ENCODE data around the gene VIPR2.

Gene VIPR2

GRCh38 chr7:159119851-159120539 is 24.7 kb downstream of the VIPR2 start:
- no peak overlapping the region for H2AFZ ChIP-seq (ENCODE audit: low read length, unreplicated experiment)
- no peak overlapping the region for H3K4me3 ChIP-seq (ENCODE audit: low read depth, low read length)
- H3K36me3 ChIP-seq (ENCODE audit: insufficient read depth, low read length), result no peaks in the 10 kb centered on the region
- no peaks in the 10 kb centered on the region for H3K27me3 ChIP-seq (ENCODE audit: insufficient read depth, low read length)
- H3K27ac ChIP-seq (ENCODE audit: low read depth, low read length), result no peak overlapping the region
- no peaks in the 10 kb centered on the region for H3K4me1 ChIP-seq (ENCODE audit: control insufficient read depth, insufficient read depth, low read length, unreplicated experiment)
- H3K79me2 ChIP-seq (ENCODE audit: control insufficient read depth, insufficient read depth, low read length, unreplicated experiment), result no peaks in the 10 kb centered on the region

- Histone ChIP-seq H3K36me3 (ENCODE audit: insufficient read depth, low read length) (no peaks in the 10 kb centered on the region), H2AFZ (ENCODE audit: low read length, unreplicated experiment) (no peak overlapping the region), H3K79me2 (ENCODE audit: control insufficient read depth, insufficient read depth, low read length, unreplicated experiment) (no peaks in the 10 kb centered on the region), H3K27ac (ENCODE audit: low read depth, low read length) (no peak overlapping the region), H3K4me1 (ENCODE audit: control insufficient read depth, insufficient read depth, low read length, unreplicated experiment) (no peaks in the 10 kb centered on the region), H3K27me3 (ENCODE audit: insufficient read depth, low read length) (no peaks in the 10 kb centered on the region), H3K4me3 (ENCODE audit: low read depth, low read length) (no peak overlapping the region)
Measured at GRCh38 chr7:159119026-159119741, 25.5 kb downstream of the VIPR2 start.

- Histone ChIP-seq H3K79me2 (ENCODE audit: control insufficient read depth, insufficient read depth, low read length, unreplicated experiment) (no peaks in the 10 kb centered on the region), H3K4me3 (ENCODE audit: low read depth, low read length) (no peak overlapping the region), H3K4me1 (ENCODE audit: control insufficient read depth, insufficient read depth, low read length, unreplicated experiment) (no peaks in the 10 kb centered on the region), H3K36me3 (ENCODE audit: insufficient read depth, low read length) (no peaks in the 10 kb centered on the region), H3K27ac (ENCODE audit: low read depth, low read length) (no peak overlapping the region), H2AFZ (ENCODE audit: low read length, unreplicated experiment) (no peak overlapping the region), H3K27me3 (ENCODE audit: insufficient read depth, low read length) (no peaks in the 10 kb centered on the region)
Measured at GRCh38 chr7:159118623-159119022, 26.0 kb downstream of the VIPR2 start.

- no peak overlapping the region for H2AFZ ChIP-seq (ENCODE audit: low read length, unreplicated experiment)
- H3K36me3 ChIP-seq (ENCODE audit: insufficient read depth, low read length), result no peaks in the 10 kb centered on the region
- H3K4me1 ChIP-seq (ENCODE audit: control insufficient read depth, insufficient read depth, low read length, unreplicated experiment), result no peaks in the 10 kb centered on the region
- no peaks in the 10 kb centered on the region for H3K79me2 ChIP-seq (ENCODE audit: control insufficient read depth, insufficient read depth, low read length, unreplicated experiment)
- H3K27me3 ChIP-seq (ENCODE audit: insufficient read depth, low read length), result no peaks in the 10 kb centered on the region
- no peak overlapping the region for H3K27ac ChIP-seq (ENCODE audit: low read depth, low read length)
- H3K4me3 ChIP-seq (ENCODE audit: low read depth, low read length), result no peak overlapping the region
Measured at GRCh38 chr7:159118197-159118595, 26.5 kb downstream of the VIPR2 start.

- H3K4me1 ChIP-seq (ENCODE audit: control insufficient read depth, insufficient read depth, low read length, unreplicated experiment), result no peaks in the 10 kb centered on the region
- H3K36me3 ChIP-seq (ENCODE audit: insufficient read depth, low read length), result no peaks in the 10 kb centered on the region
- no peaks in the 10 kb centered on the region for H3K27me3 ChIP-seq (ENCODE audit: insufficient read depth, low read length)
- no peaks in the 10 kb centered on the region for H3K79me2 ChIP-seq (ENCODE audit: control insufficient read depth, insufficient read depth, low read length, unreplicated experiment)
- H3K4me3 ChIP-seq (ENCODE audit: low read depth, low read length), result no peak overlapping the region
- no peak overlapping the region for H3K27ac ChIP-seq (ENCODE audit: low read depth, low read length)
- H2AFZ ChIP-seq (ENCODE audit: low read length, unreplicated experiment), result no peak overlapping the region
Measured at GRCh38 chr7:159117366-159118196, 27.1 kb downstream of the VIPR2 start.

- no peak overlapping the region for H2AFZ ChIP-seq (ENCODE audit: low read length, unreplicated experiment)
- H3K36me3 ChIP-seq (ENCODE audit: insufficient read depth, low read length), result no peaks in the 10 kb centered on the region
- H3K4me3 ChIP-seq (ENCODE audit: low read depth, low read length), result no peak overlapping the region
- H3K27me3 ChIP-seq (ENCODE audit: insufficient read depth, low read length), result no peaks in the 10 kb centered on the region
- H3K27ac ChIP-seq (ENCODE audit: low read depth, low read length), result no peak overlapping the region
- H3K79me2 ChIP-seq (ENCODE audit: control insufficient read depth, insufficient read depth, low read length, unreplicated experiment), result no peaks in the 10 kb centered on the region
- H3K4me1 ChIP-seq (ENCODE audit: control insufficient read depth, insufficient read depth, low read length, unreplicated experiment), result no peaks in the 10 kb centered on the region
Measured at GRCh38 chr7:159116581-159117339, 27.9 kb downstream of the VIPR2 start.

- H3K4me3 ChIP-seq (ENCODE audit: low read depth, low read length), result no peak overlapping the region
- H3K36me3 ChIP-seq (ENCODE audit: insufficient read depth, low read length), result no peaks in the 10 kb centered on the region
- H3K79me2 ChIP-seq (ENCODE audit: control insufficient read depth, insufficient read depth, low read length, unreplicated experiment), result no peaks in the 10 kb centered on the region
- no peaks in the 10 kb centered on the region for H3K4me1 ChIP-seq (ENCODE audit: control insufficient read depth, insufficient read depth, low read length, unreplicated experiment)
- H3K27ac ChIP-seq (ENCODE audit: low read depth, low read length), result no peak overlapping the region
- H2AFZ ChIP-seq (ENCODE audit: low read length, unreplicated experiment), result no peak overlapping the region
- H3K27me3 ChIP-seq (ENCODE audit: insufficient read depth, low read length), result no peaks in the 10 kb centered on the region
Measured at GRCh38 chr7:159115601-159116501, 28.8 kb downstream of the VIPR2 start.

GRCh38 chr7:159114981-159115380 is 29.7 kb downstream of the VIPR2 start:
- no peaks in the 10 kb centered on the region for H3K36me3 ChIP-seq (ENCODE audit: insufficient read depth, low read length)
- no peaks in the 10 kb centered on the region for H3K79me2 ChIP-seq (ENCODE audit: control insufficient read depth, insufficient read depth, low read length, unreplicated experiment)
- no peaks in the 10 kb centered on the region for H3K4me1 ChIP-seq (ENCODE audit: control insufficient read depth, insufficient read depth, low read length, unreplicated experiment)
- no peak overlapping the region for H3K27ac ChIP-seq (ENCODE audit: low read depth, low read length)
- H3K27me3 ChIP-seq (ENCODE audit: insufficient read depth, low read length), result no peaks in the 10 kb centered on the region
- no peak overlapping the region for H2AFZ ChIP-seq (ENCODE audit: low read length, unreplicated experiment)
- no peak overlapping the region for H3K4me3 ChIP-seq (ENCODE audit: low read depth, low read length)

- H3K4me1 ChIP-seq (ENCODE audit: control insufficient read depth, insufficient read depth, low read length, unreplicated experiment), result no peaks in the 10 kb centered on the region
- no peak overlapping the region for H3K4me3 ChIP-seq (ENCODE audit: low read depth, low read length)
- H3K27me3 ChIP-seq (ENCODE audit: insufficient read depth, low read length), result no peaks in the 10 kb centered on the region
- H2AFZ ChIP-seq (ENCODE audit: low read length, unreplicated experiment), result no peak overlapping the region
- H3K36me3 ChIP-seq (ENCODE audit: insufficient read depth, low read length), result no peaks in the 10 kb centered on the region
- no peaks in the 10 kb centered on the region for H3K79me2 ChIP-seq (ENCODE audit: control insufficient read depth, insufficient read depth, low read length, unreplicated experiment)
- no peak overlapping the region for H3K27ac ChIP-seq (ENCODE audit: low read depth, low read length)
Measured at GRCh38 chr7:159114096-159114495, 30.6 kb downstream of the VIPR2 start.
